GM12875 (cell line): ENCODE data around the gene BHLHA15.
A peak's percentile ranks its signal among the peaks of the same experiment; 100 is the strongest.

Experiments used
- H3K4me3 ChIP-seq: one replicate; pipeline ENCODE4 v1.5.1; 2011; ENCODE audit warnings: low read depth, low read length, control low read depth
- TF ChIP-seq, protein P1 (sequence below): IDR thresholded peaks from 2 replicates; pipeline ENCODE4 v1.5.1; 2011; ENCODE audit warnings: low read depth, mild to moderate bottlenecking, control low read depth, inconsistent platforms, low read length, moderate library complexity, borderline replicate concordance; ENCODE audit not compliant: insufficient read depth

BHLHA15 gene

DNA sequence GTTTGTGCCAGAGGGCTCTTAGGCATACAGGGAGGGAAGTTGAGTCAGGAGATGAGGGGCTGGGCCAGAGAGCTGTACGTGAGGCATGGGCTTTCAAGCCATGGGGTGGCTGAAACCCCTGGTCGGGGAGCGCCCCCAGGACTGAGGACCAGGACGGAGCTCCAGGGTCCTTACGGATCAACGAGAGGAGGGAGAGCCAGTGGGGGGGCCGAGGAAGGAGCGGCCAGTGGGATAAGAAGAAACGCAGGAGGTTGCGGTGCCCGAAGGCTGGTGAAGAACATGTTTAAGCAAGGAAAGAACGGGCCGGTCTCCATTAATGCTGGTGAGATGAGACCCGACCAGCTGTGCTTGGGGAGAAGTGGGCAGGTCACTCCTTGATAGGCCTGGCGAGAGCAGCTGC lies 43.6 kb upstream of the BHLHA15 start:
- TF ChIP-seq, protein P1, sequence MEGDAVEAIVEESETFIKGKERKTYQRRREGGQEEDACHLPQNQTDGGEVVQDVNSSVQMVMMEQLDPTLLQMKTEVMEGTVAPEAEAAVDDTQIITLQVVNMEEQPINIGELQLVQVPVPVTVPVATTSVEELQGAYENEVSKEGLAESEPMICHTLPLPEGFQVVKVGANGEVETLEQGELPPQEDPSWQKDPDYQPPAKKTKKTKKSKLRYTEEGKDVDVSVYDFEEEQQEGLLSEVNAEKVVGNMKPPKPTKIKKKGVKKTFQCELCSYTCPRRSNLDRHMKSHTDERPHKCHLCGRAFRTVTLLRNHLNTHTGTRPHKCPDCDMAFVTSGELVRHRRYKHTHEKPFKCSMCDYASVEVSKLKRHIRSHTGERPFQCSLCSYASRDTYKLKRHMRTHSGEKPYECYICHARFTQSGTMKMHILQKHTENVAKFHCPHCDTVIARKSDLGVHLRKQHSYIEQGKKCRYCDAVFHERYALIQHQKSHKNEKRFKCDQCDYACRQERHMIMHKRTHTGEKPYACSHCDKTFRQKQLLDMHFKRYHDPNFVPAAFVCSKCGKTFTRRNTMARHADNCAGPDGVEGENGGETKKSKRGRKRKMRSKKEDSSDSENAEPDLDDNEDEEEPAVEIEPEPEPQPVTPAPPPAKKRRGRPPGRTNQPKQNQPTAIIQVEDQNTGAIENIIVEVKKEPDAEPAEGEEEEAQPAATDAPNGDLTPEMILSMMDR = no peak
- no peak overlapping the region for H3K4me3 ChIP-seq

GRCh38 chr7:98168181-98168903 lies 42.9 kb upstream of the BHLHA15 start:
- TF ChIP-seq, protein P1 = peak; percentile 23; the same call in 1 of the 2 replicates
- no peak overlapping the region for H3K4me3 ChIP-seq

- TF ChIP-seq, protein P1 = no peak
- no peak overlapping the region for H3K4me3 ChIP-seq
Observed at GRCh38 chr7:98168904-98169621, 42.2 kb upstream of the BHLHA15 start.

DNA sequence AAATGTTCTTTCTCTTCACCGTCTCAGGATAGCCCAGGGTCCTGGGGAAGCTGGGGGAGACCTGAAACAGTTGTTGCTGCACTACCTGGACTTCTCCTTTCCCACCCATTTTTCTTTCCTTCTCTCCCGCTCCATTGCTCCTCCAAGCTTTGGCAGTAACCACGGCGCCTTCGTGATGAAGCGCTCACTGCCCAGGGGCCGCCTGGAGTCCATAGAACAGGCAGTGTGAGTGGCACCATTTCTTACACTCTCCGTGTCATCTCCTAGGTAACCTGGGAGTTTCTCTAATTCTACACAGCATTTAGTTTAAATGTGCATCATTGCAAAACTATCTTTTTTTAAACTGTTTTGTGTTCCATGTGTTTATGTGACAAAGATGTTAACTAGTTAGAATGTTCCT lies 40.3 kb upstream of the BHLHA15 start:
- H3K4me3 ChIP-seq = no peak overlapping the region
- TF ChIP-seq, protein P1 = no peak

- H3K4me3 ChIP-seq = no peak overlapping the region
- TF ChIP-seq, protein P1 = no peak
Observed at GRCh38 chr7:98171449-98171848, 39.8 kb upstream of the BHLHA15 start.

GRCh38 chr7:98174334-98175259 lies 36.6 kb upstream of the BHLHA15 start:
- H3K4me3 ChIP-seq = no peak overlapping the region
- TF ChIP-seq, protein P1 = no peak
